B cell (primary cell): Measurements from ENCODE around the gene LIMS2.

Source experiments
- CTCF ChIP-seq: fragments of 200-600 bp; IDR thresholded peaks from one replicate; pipeline ENCODE4 v1.8.0; 2022; ENCODE audit warnings: antibody characterized with exemption, mild to moderate bottlenecking
- EZH2 ChIP-seq: IDR thresholded peaks from 2 replicates; pipeline ENCODE4 v1.6.1; 2012; ENCODE audit warnings: borderline replicate concordance, low read depth, mild to moderate bottlenecking, moderate library complexity, low read length; ENCODE audit not compliant: insufficient read depth, poor library complexity, severe bottlenecking

- TF ChIP-seq CTCF (no peak), EZH2 (no peak)
Observed at GRCh38 chr2:127664065-127664894, 11.1 kb downstream of the LIMS2 start.
